GM12878 (cell line): ENCODE measurements around the gene CLCNKA. TPM values are rescaled to one million over a fixed set of nuclear protein-coding genes. Genes with fewer than 3 reads are reported as not detected.
A peak's percentile ranks its signal among the peaks of the same experiment; 100 is the strongest.

Experiments
- BCLAF1 ChIP-seq: fragments of 450-650 bp; IDR thresholded peaks from 2 replicates; pipeline ENCODE4 v1.6.1; 2017; ENCODE audit warnings: antibody characterized with exemption, mild to moderate bottlenecking, moderate library complexity
- BHLHE40 ChIP-seq, 2 experiments: fragments of 450-650 bp in 1 of 2; IDR thresholded peaks; 2 replicates each; pipeline ENCODE4 v1.6.1; 2011 to 2017; ENCODE audit warnings: low read depth in 2 of 2, borderline replicate concordance in 1 of 2, improper control_type of control experiment in 1 of 2, low read length in 1 of 2, mild to moderate bottlenecking in 1 of 2
- CHD1 ChIP-seq: IDR thresholded peaks from 2 replicates; pipeline ENCODE4 v1.6.1; 2012; ENCODE audit warnings: low read depth, low read length, improper control_type of control experiment
- CHD2 ChIP-seq: IDR thresholded peaks from 2 replicates; pipeline ENCODE4 v1.6.1; 2011; ENCODE audit warnings: low read depth, low read length, improper control_type of control experiment, borderline replicate concordance
- EED ChIP-seq: sonication (generic); IDR thresholded peaks from 2 replicates; pipeline ENCODE4 v1.6.1; 2016; ENCODE audit warnings: antibody characterized with exemption, low read depth
- GATAD2B ChIP-seq: fragments of 450-650 bp; conservative IDR thresholded peaks from 2 replicates; pipeline ENCODE4 v1.6.1; 2017; ENCODE audit warnings: low read depth, mild to moderate bottlenecking, moderate library complexity
- HDAC6 ChIP-seq: fragments of 200-600 bp; sonication (generic); IDR thresholded peaks from one replicate; pipeline ENCODE4 v1.8.0; 2017; ENCODE audit warnings: antibody characterized with exemption; ENCODE audit not compliant: unreplicated experiment
- KDM1A ChIP-seq: fragments of 200-600 bp; sonication (generic); IDR thresholded peaks from 2 replicates; pipeline ENCODE4 v1.6.1; 2016; ENCODE audit warnings: borderline replicate concordance
- MEF2A ChIP-seq: IDR thresholded peaks from 2 replicates; pipeline ENCODE4 v1.6.1; 2011; ENCODE audit warnings: low read depth, mild to moderate bottlenecking, low read length, moderate library complexity; ENCODE audit not compliant: insufficient read depth
- MYC ChIP-seq: IDR thresholded peaks from 2 replicates; pipeline ENCODE4 v1.6.1; 2011; ENCODE audit warnings: mild to moderate bottlenecking, low read length, moderate library complexity, inconsistent platforms; ENCODE audit not compliant: insufficient read depth, insufficient replicate concordance, insufficient read length, severe bottlenecking
- NR2C1 ChIP-seq: fragments of 450-650 bp; IDR thresholded peaks from 2 replicates; pipeline ENCODE4 v1.6.1; 2017; ENCODE audit warnings: antibody characterized with exemption, mild to moderate bottlenecking, moderate library complexity
- POLR2A ChIP-seq: IDR thresholded peaks from 2 replicates; pipeline ENCODE4 v1.6.1; 2011; ENCODE audit warnings: low read depth, mild to moderate bottlenecking, low read length
- POLR2AphosphoS2 ChIP-seq: IDR thresholded peaks from 2 replicates; pipeline ENCODE4 v1.6.1; 2011; ENCODE audit warnings: low read depth, mild to moderate bottlenecking, low read length, improper control_type of control experiment, moderate library complexity
- RAD21 ChIP-seq: IDR thresholded peaks from 2 replicates; pipeline ENCODE4 v1.6.1; 2011; ENCODE audit warnings: mild to moderate bottlenecking, low read depth, low read length, moderate library complexity; ENCODE audit not compliant: insufficient read depth
- SMARCA5 ChIP-seq: fragments of 450-650 bp; IDR thresholded peaks from 2 replicates; pipeline ENCODE4 v1.6.1; 2017; ENCODE audit warnings: mild to moderate bottlenecking
- STAT3 ChIP-seq: IDR thresholded peaks from 2 replicates; pipeline ENCODE4 v1.6.1; 2011; ENCODE audit warnings: low read depth, low read length, improper control_type of control experiment
- TBL1XR1 ChIP-seq: IDR thresholded peaks from 2 replicates; pipeline ENCODE4 v1.6.1; 2012; ENCODE audit warnings: low read depth, low read length, improper control_type of control experiment
- ZZZ3 ChIP-seq: IDR thresholded peaks from 2 replicates; pipeline ENCODE4 v1.6.1; 2011; ENCODE audit warnings: low read depth; ENCODE audit not compliant: control insufficient read depth, insufficient read length
- polyA plus RNA-seq, 11 experiments: library from polyadenylated mRNA; depleted of rRNA in 4 of 11; unstranded in 6 of 11; stranded (reverse) in 5 of 11; fragments of >200 nt; fragmentation: Nextera tagmentation in 4 of 11; fragmentation: Illumina TruSeq in 1 of 11; extraction: Ambion mirVana in 4 of 11; extraction: Trizol in 1 of 11; gene quantifications; 1 replicate in 1 of 11; 2 replicates in 10 of 11; pipeline versions ENCODE4 v1.2.1 to v1.2.3, GENCODE V29; 2011 to 2016; ENCODE audit warnings: inconsistent platforms in 2 of 11, missing spikeins in 2 of 11, low read depth in 1 of 11
- total RNA-seq, 4 experiments: library from RNA; depleted of rRNA in 3 of 4; stranded (reverse); fragments of >200 nt in 3 of 4; fragmentation: Illumina TruSeq in 1 of 4; extraction: Trizol in 1 of 4; gene quantifications; 2 replicates each; pipeline versions ENCODE4 v1.2.1 to v1.2.3, GENCODE V29; 2013 to 2021
- TF ChIP-seq, protein P1 (sequence below): IDR thresholded peaks from 2 replicates; pipeline ENCODE4 v1.6.1; 2011; ENCODE audit warnings: borderline replicate concordance, low read depth, mild to moderate bottlenecking, moderate library complexity, low read length; ENCODE audit not compliant: insufficient read depth, poor library complexity, severe bottlenecking
- TF ChIP-seq, protein P2 (sequence below): fragments of 450-650 bp; formaldehyde crosslinking; IDR thresholded peaks from 2 replicates; pipeline ENCODE4 v1.5.0; 2022; ENCODE audit warnings: mild to moderate bottlenecking, missing genetic modification characterization
- TF ChIP-seq, protein P3 (sequence below): fragments of 450-650 bp; IDR thresholded peaks from 2 replicates; pipeline ENCODE4 v1.6.1; 2014; ENCODE audit warnings: mild to moderate bottlenecking

CLCNKA gene
- total and polyA plus RNA-seq, 10 of the 15 experiments (the other 5 are each of a cell fraction or from before 2014, with no cell fraction given) = 0.02 to 0.15 (median 0.08) TPM; not detected in 6

DNA sequence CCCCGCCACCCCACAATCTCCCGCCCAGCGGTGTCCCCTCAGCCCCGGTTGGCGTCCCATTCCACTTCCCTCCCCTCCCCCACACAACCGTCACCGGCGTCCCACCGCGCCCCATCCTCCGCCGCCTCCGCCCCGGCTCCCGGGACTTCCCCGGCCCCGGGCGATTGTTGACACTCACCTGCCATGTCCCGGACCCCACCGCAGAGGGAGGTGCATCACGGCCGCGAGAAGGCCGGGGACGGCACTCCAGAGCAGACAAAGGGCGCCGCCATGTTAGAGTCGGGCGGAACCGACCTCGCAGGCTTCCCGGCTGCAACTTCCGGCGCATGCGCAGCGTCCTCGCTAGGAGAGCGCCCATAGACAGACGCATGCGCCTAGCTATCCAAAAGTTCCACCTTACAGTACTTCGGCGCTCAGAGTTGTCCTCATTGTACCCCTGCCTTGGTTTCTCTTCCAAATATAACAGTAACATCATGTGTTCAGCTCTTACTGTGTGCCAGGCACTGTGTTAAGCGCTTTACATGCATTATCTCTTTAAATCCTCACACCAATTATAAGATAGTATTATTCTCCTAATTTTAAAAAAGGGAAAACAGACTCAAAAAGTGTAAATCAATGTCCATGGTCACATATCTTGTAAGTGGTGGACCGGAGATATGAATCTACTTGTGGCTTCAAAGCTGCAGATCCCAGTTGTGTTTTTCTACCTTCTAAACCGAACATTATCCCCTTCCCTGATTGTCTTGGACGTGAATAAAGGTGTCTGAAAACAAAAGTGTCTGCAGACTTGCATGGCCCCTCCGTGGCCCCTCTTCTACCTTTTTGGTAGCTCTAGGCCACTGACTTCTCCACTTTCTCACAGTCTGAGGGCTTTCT, 45.8 kb upstream of the CLCNKA start, which contains the start of gene ZBTB17 (continued):
- TF ChIP-seq, protein P1, sequence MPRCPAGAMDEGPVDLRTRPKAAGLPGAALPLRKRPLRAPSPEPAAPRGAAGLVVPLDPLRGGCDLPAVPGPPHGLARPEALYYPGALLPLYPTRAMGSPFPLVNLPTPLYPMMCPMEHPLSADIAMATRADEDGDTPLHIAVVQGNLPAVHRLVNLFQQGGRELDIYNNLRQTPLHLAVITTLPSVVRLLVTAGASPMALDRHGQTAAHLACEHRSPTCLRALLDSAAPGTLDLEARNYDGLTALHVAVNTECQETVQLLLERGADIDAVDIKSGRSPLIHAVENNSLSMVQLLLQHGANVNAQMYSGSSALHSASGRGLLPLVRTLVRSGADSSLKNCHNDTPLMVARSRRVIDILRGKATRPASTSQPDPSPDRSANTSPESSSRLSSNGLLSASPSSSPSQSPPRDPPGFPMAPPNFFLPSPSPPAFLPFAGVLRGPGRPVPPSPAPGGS = no peak
- TF ChIP-seq POLR2A = peak; percentile 78
- no peak for TF ChIP-seq BCLAF1
- peak in 1 of 2 experiments; percentile 64; a peak in 2 of 4 replicates for TF ChIP-seq BHLHE40 (IDR thresholded peaks at IDR 0.05; ENCODE audit: borderline replicate concordance in 1 of 2, low read depth in 2 of 2, low read length in 1 of 2)
- peak; percentile 90 for TF ChIP-seq NR2C1
- TF ChIP-seq SMARCA5 = no peak
- TF ChIP-seq ZZZ3 = no peak
- no peak for TF ChIP-seq HDAC6
- TF ChIP-seq RAD21 = no peak
- peak; percentile 45; the same call in 1 of the 2 replicates for TF ChIP-seq TBL1XR1
- TF ChIP-seq, protein P2, sequence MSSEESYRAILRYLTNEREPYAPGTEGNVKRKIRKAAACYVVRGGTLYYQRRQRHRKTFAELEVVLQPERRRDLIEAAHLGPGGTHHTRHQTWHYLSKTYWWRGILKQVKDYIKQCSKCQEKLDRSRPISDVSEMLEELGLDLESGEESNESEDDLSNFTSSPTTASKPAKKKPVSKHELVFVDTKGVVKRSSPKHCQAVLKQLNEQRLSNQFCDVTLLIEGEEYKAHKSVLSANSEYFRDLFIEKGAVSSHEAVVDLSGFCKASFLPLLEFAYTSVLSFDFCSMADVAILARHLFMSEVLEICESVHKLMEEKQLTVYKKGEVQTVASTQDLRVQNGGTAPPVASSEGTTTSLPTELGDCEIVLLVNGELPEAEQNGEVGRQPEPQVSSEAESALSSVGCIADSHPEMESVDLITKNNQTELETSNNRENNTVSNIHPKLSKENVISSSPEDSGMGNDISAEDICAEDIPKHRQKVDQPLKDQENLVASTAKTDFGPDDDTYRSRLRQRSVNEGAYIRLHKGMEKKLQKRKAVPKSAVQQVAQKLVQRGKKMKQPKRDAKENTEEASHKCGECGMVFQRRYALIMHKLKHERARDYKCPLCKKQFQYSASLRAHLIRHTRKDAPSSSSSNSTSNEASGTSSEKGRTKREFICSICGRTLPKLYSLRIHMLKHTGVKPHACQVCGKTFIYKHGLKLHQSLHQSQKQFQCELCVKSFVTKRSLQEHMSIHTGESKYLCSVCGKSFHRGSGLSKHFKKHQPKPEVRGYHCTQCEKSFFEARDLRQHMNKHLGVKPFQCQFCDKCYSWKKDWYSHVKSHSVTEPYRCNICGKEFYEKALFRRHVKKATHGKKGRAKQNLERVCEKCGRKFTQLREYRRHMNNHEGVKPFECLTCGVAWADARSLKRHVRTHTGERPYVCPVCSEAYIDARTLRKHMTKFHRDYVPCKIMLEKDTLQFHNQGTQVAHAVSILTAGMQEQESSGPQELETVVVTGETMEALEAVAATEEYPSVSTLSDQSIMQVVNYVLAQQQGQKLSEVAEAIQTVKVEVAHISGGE (CRISPR knock-in tag) = no peak
- TF ChIP-seq, protein P3, sequence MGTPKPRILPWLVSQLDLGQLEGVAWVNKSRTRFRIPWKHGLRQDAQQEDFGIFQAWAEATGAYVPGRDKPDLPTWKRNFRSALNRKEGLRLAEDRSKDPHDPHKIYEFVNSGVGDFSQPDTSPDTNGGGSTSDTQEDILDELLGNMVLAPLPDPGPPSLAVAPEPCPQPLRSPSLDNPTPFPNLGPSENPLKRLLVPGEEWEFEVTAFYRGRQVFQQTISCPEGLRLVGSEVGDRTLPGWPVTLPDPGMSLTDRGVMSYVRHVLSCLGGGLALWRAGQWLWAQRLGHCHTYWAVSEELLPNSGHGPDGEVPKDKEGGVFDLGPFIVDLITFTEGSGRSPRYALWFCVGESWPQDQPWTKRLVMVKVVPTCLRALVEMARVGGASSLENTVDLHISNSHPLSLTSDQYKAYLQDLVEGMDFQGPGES = no peak
- no peak for TF ChIP-seq CHD1
- TF ChIP-seq POLR2AphosphoS2 = no peak
- peak; percentile 82 for TF ChIP-seq CHD2
- TF ChIP-seq STAT3 = no peak
- no peak for TF ChIP-seq KDM1A
- TF ChIP-seq EED = no peak
- no peak for TF ChIP-seq MEF2A
- peak; percentile 78; the same call in 1 of the 2 replicates for TF ChIP-seq GATAD2B
- TF ChIP-seq MYC = peak; percentile 11
